HG02885 (cell line): ENCODE data around the gene CCDC33.

Experiments
- ATAC-seq: cut with Tn5 transposase; IDR thresholded peaks from one replicate; pipeline ENCODE4 v1.9.1; 2021; ENCODE audit warnings: mild to moderate bottlenecking; ENCODE audit not compliant: unreplicated experiment, poor library complexity

Gene CCDC33

DNA sequence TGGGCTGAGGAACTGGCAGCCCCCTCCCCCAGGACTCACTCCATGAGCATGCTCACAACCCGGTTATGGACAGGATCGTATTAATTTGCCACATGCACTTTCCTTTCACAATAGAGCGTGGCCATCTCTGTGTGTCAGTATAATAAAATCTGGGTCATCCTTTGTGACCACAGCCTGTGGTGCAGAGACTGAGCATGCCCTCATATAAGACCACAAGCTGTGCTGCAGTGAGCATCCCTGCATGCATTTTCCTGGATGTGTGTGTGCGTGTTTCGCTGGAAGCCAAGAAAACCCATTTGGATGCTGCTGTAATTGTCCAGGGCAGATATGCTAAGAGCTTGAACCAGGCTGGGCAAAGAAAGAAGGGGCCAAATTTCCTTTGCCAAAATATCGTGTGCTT lies 91.6 kb downstream of the CCDC33 start:
- no peak for ATAC-seq

DNA sequence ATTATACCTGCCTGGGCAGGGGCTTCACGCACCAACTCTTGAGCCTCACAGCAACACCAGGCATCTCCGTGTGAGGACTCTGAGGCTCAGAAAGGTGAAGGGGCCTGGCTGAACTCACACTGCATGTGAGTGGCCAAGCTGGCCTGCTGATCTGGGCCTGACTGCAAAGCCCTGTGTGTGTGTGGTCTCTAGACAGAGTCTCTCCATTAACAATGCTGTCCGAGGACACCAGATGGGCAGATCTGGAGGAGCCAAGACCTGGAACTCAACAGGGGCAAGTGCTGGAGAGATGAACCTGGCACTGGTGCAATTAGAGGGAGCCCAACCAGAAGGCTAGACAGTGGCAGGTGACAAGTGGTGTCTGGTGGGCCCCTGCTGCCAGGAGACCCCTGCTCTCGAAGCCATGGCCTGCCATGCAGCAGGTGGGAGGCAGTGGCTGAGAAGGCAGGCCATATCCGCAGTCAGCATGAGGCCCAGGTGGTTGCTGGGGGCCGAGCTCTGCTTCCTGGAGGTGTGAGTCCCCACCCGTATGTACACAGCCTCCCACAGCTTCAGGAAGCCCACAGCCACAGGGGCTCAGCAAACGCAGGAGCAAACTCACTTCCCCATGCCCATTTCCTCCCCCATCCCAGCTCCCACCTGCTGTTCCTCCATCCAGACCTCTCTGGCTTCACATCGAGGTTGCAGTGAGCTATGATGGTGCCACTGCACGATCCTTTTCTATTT lies 92.4 kb downstream of the CCDC33 start:
- no peak for ATAC-seq

DNA sequence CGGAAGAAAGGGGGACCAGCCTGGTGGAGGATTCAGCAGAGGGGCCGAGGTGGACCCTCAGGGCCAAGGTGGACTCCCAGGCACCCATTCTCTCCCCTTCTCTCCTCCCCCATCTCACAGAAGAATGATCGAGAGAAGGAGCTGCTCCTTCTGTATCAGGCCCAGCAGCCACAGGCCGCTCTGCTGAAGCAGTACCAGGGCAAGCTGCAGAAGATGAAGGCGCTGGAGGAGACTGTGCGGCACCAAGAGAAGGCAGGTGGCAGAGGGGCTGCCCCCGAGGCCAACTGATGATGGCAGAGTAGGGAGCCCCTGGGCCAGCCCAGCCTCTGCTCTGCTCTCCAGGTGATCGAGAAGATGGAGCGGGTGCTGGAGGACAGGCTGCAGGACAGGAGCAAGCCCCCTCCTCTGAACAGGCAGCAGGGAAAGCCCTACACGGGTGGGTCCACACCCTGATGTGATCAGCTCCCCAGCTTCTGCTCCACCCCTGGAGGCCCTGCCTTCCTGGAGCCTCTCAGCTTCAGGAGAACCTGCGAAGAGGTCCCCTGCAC lies 94.8 kb downstream of the CCDC33 start:
- ATAC-seq: no peak

DNA sequence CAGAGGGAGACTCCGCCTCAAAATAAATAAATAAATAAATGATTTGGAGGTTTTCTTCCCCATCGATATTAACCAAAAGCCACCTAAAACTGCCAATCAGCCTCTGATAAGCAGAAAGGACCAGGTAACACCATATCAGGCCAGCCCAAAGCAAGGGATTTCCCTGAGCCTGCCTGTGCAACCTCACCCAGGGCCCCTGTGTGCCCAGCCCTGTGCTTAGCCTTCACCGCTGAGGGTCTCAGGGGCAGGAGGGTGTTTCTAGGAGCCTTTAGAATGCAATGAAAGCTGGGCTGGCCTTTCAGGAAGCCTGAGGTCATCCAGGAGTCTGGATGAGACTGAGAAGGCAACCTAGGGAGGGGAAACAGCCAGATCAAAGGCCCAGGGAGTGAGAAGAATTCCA lies 95.9 kb downstream of the CCDC33 start:
- ATAC-seq: no peak

DNA sequence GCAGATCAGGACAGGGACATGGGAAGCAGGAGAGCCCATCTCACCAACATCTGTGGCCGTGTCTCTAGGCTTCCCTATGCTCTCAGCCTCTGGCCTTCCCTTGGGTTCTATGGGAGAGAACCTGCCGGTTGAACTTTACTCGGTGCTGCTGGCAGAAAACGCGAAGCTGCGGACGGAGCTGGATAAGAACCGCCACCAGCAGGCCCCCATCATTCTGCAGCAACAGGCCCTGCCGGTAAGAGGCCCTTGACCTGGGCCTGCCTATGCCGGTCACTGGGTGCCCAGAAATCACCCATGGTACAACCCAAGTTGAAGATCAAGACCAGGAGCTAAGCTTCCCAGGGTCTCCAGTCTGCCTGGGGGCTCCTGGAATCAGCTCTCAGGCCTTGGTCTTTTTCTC lies 96.5 kb downstream of the CCDC33 start:
- no peak for ATAC-seq

DNA sequence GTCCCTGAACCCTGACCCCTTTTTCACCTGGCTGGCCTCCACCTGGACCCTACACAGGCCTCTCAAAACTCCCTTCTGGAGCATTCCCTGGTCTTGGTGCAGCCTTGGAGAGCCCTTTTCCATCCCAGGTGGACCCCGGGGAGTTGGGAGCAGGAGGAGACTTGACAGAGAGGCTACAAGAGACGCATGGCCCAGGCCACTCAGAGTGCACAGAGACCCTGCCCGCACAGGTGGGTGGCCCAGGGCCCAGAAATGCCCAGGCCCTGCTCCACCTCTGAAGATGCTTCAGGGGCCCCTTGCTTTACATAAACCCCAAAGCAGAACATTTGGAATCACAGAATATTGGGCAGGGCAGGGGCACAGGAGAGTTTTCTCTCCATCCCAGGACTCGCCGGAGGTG lies 97.0 kb downstream of the CCDC33 start:
- no peak for ATAC-seq

DNA sequence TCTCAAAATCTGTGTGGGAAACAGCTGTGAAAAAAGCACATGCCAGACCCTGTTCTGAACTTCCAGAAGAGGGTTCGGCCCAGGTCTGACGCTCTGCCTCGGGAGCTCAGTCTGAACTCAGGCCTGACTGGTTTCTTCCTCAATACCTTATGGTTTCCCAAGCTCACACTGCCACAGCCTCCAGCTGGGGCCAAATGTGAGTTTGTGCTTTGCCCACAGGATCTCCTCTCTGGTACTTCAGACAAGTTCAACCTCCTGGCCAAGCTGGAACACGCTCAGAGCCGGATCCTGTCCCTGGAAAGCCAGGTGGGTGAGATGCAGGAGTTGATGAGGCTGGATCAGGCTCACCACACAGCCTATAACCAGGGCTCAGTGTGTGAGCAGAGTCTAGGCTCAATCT lies 97.5 kb downstream of the CCDC33 start:
- no peak for ATAC-seq

DNA sequence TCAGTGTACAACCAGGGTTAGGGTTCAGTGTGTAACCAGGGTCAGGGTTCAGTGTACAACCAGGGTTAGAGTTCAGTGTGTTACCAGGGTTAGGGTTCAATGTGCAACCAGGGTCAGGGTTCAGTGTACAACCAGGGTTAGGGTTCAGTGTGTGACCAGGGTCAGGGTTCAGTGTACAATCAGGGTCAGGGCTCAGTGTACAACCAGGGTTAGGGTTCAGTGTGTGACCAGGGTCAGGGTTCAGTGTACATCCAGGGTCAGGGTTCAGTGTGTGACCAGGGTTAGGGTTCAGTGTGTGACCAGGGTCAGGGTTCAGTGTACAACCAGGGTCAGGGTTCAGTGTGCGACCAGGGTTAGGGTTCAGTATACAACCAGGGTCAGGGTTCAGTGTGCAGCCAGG lies 98.0 kb downstream of the CCDC33 start:
- ATAC-seq: no peak

DNA sequence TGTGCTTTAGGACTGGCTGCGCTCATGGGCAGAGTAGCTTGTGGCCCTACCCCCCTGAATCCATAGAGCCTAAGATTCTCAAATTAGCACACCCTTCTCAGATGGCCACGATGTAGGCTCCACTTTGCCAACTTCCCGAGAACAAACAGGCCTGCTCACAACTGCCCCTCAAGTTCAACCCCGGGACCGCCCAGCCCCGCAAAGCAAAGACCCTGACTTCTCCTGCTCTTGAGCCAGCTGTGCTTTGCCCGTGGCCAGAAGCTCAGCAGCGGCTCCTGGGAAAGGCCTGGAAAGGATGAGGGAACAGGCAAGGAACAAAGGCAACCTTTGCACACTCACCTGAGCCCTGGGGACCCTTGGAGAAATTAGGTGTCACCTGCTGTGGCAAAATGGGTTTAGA lies 99.3 kb downstream of the CCDC33 start:
- ATAC-seq: no peak

DNA sequence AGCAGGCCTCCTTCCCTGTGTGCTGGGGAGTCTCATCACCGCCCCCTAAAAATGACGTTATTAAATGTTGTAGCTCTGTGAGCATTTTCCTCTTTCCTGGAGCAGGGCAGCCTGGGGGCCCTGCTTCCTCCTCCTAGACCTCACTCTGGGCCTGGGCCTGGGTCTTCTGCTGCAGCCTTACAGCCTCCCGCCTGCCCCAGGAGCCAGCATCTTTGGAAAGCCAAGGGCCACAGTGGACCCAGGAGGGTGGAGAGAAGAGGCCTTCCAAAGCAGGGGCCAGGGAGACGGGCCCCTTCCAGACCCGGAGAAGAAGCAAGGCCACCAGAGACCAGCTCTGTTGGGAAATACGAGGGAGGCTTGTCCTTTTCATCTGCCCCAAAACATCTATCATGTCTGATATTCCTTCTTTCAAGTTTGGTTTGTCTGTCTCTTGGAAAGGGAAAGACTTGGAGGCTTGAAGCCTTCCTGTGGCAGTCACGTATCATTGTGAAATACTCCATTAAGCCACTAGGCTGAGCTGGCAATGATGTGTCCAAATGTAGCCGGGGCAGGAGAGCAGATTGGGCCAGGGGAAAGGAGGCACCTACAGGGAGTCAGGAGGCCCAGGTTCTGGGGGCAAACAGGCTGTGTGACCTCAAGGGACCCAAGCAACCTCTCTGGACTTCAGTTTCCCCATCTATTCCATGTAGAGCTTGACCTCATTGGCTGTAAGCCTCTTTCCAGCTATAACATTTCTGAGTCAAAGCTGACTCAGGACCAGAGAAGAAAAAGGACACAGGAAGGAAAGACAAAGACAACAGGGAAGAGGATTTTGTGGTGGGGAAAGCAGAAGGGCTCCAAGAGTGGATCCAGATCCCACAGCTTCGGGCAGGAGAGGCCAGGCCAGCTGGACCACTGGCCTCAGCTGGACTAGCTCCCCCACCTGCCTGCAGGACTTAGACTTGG lies 100.2 kb downstream of the CCDC33 start:
- no peak for ATAC-seq

DNA sequence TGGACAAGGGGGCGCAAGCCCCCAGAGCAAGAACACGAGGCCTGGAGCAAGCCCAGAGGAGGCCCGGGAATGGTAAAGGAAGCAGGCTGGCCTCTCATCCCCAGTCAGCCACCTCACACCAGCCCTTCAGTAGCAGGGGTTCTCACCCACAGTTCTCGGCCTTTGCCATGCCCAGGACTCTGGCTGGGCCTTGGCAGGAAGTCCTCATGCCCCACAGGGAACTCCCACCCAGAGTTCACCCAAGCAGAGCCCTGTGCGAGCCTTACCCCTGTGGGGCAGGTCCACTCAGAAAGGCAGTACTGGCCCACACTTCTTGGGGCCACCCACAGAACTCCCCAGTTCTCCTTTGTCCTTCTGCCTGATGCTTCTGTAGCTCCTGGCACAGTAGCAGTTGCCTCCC lies 101.0 kb downstream of the CCDC33 start:
- no peak for ATAC-seq

DNA sequence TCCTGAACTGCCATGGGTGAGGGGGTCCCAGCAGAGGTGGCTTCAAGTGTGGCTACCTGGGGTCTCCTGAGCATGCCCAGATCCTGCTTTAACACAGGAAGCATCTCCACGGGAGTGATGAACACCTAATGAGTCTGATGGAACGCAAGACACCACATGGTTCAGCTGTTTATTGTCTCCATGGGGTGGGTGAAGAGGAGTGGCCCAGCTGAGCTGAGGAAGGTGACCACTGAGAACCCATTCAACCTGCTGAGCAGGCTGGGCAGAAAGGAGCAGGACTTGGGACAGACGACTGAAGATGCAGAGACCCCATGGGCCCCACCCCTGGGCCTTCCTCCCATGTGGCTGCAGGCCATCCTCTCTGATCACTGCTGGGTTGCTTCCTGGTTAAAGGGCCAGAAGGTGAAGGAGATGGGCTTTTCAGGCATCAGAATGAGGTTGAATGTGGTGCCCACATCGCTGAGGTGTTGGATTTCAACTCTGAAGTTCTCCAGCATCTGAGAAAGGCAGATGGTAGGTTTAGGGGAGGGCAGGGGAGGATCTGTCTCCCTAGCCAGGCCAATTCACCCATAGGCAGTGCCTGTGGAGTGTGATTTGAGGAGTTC lies 101.6 kb downstream of the CCDC33 start:
- ATAC-seq: no peak

DNA sequence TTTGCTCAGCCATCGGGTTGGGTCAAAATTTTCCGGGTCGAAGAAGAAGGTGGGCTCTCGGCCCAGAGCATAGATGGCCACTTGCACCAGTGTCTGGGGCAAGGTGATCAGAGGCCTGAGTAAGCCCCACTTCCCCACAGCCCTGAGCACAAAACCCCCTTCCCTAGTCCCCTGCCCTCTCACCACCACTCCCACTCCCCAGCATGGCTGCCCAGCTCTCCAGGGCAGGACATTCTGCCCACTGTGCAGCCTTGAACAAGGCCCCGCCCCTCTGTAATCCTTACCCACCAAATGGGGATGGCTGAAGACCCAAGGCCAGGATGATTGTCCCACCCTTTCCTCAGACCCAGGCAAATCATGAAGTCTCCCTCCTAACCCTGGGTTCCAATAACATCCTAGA lies 102.5 kb downstream of the CCDC33 start:
- ATAC-seq: no peak

DNA sequence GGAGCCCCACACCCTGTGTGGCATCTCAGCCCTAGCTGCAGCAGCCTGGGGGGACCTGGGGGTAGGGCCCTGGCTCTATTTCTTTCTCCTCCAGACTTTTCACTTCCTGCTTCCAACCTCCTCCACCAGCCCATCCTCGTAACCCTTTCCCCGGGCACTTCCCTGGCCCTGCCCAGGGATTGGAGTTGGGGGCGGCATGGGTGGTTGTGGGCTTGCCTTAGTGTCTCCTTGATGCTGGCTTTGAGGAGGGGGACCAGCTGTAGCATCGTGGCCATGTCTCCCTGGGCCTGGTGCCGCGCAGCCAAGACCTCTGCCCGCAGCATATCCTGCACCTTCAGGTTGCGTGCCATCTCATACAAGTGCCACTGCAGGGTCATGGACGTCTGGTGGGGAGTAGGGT lies 103.2 kb downstream of the CCDC33 start:
- no peak for ATAC-seq

DNA sequence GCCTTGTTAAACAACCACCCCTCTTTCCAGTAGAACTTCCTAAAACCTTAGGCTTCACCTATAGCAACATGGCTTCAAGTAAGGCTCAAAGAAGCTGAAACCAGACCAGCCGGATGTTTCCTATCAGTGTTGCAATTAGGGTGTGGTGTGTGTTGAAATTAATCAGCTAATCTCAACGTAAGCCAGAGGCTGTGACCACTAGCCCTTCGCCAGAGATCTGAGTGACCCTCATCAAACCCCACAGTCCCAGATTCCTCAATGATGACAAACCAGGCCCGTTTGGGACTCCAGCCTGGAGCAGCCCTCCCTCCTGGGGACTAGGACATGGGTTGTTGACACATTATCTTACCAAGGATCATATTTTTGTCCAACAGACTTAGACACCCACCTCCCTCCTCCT lies 104.0 kb downstream of the CCDC33 start:
- ATAC-seq: no peak

DNA sequence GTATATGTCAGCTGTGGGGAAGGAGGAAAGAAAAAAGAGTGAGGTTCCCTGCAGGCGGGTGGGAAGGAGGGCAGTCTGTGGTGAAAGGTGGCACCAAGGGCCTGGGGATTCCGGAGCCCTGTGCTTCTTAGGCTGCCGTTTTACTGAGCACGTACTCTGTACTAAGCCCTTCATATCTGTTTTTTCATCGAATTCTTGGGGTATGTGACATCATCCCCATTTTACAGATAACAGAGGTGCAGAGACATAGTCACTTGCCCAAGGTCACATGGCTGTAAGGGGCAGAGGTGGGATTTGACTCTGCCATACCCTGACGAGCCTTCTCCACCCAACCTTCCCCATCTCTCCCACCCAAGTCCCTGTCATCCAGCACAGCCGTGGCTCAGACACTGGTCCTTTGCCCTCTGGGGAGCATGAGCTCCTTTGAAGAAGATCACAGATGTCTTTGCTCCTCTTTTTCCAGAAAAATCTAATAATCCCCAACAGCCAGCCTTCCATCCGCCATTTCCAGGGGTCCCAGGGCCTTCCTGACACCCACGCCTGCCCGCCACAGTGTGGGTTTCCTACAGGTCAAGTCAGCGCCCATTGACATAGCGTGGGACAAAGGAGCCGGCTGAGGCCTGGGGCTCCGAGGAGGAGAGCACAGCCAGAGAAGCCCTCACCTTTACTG lies 107.1 kb downstream of the CCDC33 start:
- no peak for ATAC-seq

DNA sequence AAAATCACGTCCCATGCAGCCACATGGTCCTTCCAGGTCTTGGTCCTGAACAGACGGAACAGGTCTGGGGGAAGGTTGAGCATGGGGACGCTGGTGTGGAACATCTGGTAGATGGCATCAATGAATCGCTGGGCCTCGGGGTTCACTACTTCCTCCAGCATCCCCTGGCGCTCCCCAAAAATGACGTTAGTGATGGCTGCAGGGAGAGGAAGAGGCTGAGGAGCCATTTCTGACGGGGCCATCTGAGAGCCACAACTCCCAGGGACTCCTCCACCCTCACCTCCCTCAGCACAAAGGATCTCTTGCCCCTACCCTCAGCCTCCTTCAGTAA lies 107.6 kb downstream of the CCDC33 start:
- ATAC-seq: no peak

DNA sequence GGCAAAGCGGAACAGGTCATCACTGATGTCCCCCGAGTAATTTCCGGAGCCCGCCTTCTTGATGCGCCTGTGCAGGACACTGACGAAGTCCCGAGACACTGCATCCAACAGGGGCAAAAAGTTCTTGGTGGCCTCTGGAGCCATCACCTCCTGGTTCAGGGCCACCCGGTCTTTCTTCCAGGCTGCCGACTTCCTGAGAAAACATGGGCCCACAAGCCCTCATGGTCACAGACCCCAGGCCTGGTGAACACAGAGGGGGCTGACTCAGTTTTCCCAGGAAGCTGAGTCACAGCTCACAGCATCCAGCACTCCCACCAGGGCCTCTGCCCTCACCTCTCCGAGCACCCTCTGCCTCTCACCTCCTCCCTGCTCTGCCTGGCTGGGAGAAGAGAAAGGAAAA lies 108.9 kb downstream of the CCDC33 start:
- ATAC-seq: no peak

DNA sequence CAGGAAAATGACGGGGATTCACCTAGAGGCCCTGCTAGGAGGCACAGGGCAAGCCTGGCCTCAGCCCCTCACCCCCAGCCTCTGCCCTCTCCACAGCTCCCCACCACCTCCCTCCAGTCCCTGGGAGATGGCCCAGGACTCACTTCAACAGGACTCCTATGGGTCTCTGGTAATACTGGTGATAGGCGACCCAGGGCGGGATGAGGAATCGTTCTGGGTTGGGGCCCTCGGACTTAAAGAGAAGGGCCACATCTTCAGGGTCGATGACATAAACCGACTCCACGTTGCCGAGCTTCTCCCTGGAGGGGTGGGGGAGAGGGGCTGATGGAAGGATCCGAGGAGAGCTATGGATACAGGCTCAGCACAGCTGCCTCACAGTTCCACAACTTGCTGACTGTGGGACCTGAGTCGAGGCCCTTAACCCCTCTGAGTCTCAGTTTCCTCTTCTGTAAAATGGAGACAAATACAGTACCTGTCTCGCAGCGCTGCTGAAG lies 111.7 kb downstream of the CCDC33 start:
- ATAC-seq: no peak

DNA sequence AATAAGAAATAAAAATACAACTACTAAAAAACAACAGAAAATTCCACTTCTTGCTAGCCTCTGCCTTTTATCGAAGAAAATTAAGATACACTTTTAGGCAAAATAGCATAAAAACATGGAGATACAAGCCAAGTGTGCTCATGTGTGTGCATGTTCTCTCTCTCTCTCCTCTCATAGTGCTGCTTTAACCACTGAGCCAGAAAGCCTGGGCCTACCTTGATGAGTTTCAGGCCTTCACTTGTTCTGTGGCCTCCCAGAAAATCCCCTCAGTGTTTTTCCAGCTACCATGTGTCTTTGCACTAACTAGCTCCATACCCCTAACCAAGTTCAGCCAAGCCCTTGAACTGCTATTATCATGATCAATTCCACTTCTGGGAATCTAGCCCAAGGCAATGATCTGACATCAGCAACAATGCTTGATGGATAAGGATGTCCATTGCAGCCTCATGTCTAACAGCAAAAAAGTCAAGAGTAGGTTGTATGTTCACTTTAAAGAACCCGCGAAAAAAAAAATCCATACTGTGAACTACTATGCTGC lies 113.2 kb downstream of the CCDC33 start:
- ATAC-seq: no peak
